ENCODE data around the gene PEX14. TPM values are rescaled to one million over a fixed set of nuclear protein-coding genes. Genes with fewer than 3 reads are reported as not detected.
A peak's percentile ranks its signal among the peaks of the same experiment; 100 is the strongest.

The PEX14 gene
- total and polyA plus RNA-seq, 9 of the 15 experiments (the other 6 are each of a cell fraction or from before 2014, with no cell fraction given): 2.6 to 45.7 (median 22.7) TPM

GRCh38 chr1:10430216-10431069, 44.3 kb upstream of the PEX14 start, which contains the start of gene CENPS (continued):
- TF ChIP-seq DEAF1 (CRISPR knock-in tag; IDR thresholded peaks at IDR 0.05) (peak; percentile 92), ZNF586 (CRISPR knock-in tag; conservative IDR thresholded peaks at IDR 0.05) (no peak), RBM22 (IDR thresholded peaks at IDR 0.05; ENCODE audit: low read depth, low read length, poor library complexity, severe bottlenecking) (peak; percentile 81), ZBTB9 (CRISPR knock-in tag; IDR thresholded peaks at IDR 0.05) (peak; percentile 88; the same call in 1 of the 2 replicates), RB1 (IDR thresholded peaks at IDR 0.05; ENCODE audit: low read depth) (peak; percentile 100), HLTF (IDR thresholded peaks at IDR 0.05) (0 out of 2 replicates have a peak, but pooled peaks have one; percentile 19), MEIS2 (IDR thresholded peaks at IDR 0.05; ENCODE audit: partially characterized antibody) (peak; percentile 88), ZNF12 (CRISPR knock-in tag; IDR thresholded peaks at IDR 0.05) (no peak), ZNF655 (CRISPR knock-in tag; IDR thresholded peaks at IDR 0.05) (no peak), TFAP4 (CRISPR knock-in tag; IDR thresholded peaks at IDR 0.05; ENCODE audit: borderline replicate concordance) (peak; percentile 81; the same call in 1 of the 2 replicates), BRD4 (IDR thresholded peaks at IDR 0.05) (no peak), ZNF76 (CRISPR knock-in tag; IDR thresholded peaks at IDR 0.05; ENCODE audit: borderline replicate concordance) (peak; percentile 94), TAF15 (IDR thresholded peaks at IDR 0.05; ENCODE audit: low read depth, low read length) (no peak), VEZF1 (CRISPR knock-in tag; IDR thresholded peaks at IDR 0.05) (peak; percentile 91)
